T-helper 2 cell treated with Interferon-gamma antibody and Interleukin-4, amounts not matched to agents 100 ng/mL and 5 ng/mL, for 36 hours (primary cell): ENCODE results near the gene TMEM208. TPM values are rescaled to one million over a fixed set of nuclear protein-coding genes. Genes with fewer than 3 reads are reported as not detected.

Experiments used
- intact Hi-C: fragments of 100-400 bp; cut with micrococcal nuclease; formaldehyde crosslinking; loops from one replicate; pipeline ENCODE4 v1.15.1; 2023
- total RNA-seq: library from RNA; stranded (reverse); gene quantifications from 2 replicates; pipeline ENCODE4 v1.2.3, GENCODE V29; 2022

TMEM208 gene
- total RNA-seq, 1 donor from 2014 or later, result 46.2 TPM

DNA sequence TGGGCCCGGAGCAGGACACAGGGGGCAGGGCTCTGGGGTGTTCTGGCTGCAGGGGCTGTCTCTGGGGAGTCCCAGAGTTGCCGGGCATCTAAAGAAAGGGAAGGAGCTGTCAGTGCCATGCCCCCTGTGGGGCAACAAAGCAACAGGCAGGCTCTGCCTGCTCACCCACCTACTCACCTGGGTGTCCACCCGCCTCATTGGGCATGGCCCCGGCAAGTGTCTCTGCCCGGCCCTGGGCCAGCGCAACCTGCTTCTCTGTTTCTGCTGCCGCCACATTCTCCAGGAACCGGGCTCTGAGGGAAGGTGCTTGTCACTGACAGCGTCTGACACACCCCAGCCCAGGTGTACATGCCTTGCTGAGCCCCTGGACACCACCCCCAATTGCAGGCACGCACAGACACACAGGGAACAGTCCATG, 7.3 kb downstream of the TMEM208 start:
- intact Hi-C loops, result no loop called here

DNA sequence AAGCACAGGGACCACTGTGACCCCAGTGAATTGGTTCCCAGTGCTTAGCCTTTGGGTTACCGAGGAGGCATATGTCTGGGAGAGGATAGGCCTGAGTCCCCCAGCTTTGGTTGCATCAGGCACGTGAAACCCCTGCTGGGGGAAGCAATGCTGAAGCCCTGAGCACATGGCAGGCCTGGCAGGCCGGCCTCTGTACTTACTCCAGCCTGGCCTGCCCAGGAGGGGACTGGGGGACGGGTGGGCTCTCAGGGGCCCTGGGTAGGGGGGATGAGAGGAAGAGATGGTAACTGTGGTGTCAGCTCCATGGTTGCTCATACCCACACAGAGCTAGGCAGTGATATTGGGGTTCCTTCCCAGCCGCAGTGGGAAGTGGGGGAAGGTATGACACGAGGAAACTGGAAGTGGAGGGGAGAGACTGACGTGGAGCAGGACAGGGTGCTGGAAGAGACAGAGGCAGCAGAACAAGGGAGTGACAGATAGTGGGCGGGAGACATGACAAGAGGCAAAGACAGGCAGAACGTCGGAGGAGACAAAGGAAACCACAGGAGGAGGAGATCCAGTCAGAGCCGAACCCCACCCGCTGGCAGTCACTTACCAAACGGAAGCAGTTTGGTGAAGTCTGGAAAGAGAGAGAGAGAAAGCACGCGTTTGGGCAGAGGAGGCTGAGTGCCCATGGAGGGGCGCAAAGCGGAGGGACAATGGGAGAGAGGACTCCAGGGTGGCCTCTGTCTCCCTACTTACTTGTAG, 9.1 kb downstream of the TMEM208 start:
- intact Hi-C loops, result loop anchor here (1.0 kb wide), 2 partner anchors 9 to 11 kb away; partner anchors contain the start of genes FHOD1 and TMEM208

DNA sequence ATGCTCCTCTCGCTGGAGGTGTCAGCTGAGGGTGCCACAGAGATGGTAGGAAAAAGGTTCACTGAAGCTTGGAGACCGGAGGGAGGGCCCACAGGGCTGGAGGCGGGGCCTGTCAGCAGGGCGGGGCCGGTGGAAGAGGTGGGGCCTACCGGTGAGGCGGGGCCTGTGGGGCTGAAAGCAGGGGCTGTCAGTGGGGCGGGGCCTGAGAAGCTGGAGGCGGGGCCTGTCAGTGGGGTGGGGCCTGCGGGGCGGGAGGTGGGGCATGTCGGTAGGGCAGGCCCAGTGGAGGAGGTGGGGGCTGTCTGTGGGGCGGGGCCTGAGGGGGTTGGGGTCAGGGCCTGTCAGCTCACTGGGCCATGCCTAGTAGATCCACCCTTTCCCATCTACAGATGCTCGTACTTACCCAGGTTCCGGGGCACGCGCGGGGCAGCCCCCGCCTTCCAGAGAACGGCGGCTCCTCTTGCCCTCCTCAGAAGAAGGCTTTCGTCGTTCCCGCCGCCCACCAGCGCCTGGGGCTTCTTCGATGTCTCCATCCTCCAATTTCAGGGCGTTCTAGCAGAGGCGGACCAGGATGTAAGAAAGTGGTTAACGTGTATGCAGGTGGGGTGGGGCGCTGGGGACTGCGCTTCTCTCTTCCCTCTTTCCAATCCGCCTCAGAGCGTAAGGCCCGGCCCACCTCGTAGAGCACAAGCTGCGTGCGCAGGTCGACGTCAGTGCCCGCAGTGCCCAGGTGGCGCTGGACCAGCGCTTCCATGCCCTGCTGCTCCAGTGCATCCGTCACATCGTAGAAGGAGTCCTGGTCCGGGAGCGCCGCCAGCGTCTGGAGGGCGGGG, 9.8 kb downstream of the TMEM208 start:
- intact Hi-C loops, result loop anchor here (1.0 kb wide), 2 partner anchors 9 to 11 kb away; partner anchors contain the start of genes FHOD1 and TMEM208

DNA sequence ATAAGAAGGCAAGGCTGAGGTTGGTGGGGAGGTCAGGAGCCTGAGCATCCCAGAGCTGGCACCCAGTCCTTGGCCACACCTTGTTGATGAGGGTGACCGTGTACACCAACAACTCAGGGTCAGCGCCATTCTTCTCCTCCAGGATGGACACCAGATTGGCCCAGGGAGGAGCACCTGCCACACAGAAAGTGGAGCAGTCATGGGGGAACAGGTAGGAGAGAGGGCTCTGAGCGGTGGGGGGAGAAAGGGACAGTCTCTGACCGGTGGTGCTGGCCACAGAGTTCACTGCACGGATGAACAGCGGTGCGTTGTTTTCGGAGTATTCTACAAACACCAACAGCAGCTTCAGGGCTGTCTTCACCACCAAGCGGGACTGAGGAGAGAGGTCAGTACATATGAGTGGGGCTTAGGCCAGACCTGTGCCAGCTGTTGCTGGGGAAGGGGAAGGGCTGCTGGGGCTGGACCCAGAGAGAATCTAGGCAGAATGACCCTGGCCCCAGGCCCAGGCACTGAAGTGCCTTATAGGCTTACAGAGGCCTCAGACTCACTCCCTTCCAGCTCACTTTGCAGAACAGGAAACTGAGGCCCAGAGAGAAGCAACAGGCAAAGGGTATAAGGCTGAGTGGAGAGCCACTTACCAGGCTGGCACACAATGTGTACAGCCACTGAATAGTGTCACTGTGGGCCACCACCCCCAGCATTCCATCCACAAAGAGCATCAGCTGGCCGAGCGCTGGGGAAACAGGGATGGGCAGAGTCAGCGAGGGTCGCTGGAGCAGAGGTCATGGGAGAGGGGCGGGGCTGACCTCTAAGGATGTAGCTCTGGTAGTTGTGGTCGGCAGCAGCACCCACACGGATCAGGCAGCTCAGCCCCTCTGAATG, 10.7 kb downstream of the TMEM208 start:
- intact Hi-C loops, result no loop called here

DNA sequence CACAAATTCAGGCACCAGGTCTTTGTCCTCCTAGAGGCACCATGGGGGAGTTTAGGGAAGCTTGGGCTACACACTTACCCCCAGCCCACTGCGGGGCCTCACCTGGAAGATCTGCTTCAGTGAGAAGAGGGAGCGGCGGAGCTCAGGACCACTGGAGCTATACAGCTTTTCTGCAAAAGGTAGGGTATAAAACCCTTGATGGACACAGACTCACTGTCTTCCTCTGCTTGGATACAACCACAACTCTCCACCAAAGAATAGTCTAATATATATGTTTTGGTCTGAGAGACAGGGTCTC, 11.3 kb downstream of the TMEM208 start:
- intact Hi-C loops, result no loop called here

DNA sequence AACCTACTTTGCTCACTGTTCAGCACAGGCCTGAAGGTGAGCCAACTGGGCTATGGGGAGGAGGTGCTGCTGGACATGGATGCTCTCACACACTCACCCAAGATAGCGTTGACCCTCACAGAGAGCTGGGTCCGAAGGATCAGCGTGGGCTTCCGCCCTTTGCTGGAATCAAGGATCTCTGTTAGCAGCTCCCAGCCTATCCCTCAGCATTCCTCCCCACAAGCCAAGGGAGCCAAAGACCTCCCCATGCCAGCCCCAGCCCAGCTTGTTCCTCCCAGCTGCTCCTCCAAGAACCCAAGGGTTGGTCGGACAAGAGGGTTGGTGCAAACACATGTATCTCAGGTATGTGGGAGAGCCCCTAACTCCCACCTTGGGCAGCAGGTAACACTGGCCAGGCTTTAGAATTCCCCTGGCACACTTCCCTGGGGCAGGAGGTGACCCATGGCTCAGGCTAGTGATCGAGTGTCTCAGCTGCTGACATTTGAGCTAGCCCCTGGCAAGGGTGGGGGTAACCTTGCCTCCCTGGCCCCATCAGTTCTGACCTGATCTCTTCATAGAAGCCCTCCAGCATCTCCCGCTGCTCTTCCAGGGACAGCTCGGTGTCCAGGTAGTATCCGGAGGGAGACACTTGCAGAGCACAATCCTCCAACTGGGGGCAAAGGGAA, 12.0 kb downstream of the TMEM208 start:
- intact Hi-C loops, result no loop called here

DNA sequence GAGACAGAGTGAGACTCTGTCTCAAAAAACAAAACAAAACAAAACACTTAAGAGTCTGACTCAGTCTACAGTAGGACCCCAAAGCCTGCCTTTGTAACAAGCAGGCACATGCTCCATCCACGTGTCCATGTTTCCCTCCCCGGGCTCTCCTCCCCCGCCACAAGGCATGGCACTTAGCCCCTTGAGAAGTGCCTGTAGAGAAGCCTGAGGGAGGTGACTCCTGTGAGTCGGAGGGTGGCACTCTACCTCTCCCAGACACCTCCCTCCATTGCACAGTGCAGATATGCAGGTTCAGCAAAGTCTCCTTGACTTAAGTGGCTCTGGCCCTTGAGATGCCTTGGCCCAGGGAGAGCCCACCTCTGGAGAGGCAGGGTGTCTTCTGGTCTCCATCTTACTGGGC, 13.6 kb downstream of the TMEM208 start:
- intact Hi-C loops, result loop anchor here (10.0 kb wide), 1 partner anchor 424 kb away; the partner anchor contains the start of genes ACD, C16orf86, ENKD1 and PARD6A

DNA sequence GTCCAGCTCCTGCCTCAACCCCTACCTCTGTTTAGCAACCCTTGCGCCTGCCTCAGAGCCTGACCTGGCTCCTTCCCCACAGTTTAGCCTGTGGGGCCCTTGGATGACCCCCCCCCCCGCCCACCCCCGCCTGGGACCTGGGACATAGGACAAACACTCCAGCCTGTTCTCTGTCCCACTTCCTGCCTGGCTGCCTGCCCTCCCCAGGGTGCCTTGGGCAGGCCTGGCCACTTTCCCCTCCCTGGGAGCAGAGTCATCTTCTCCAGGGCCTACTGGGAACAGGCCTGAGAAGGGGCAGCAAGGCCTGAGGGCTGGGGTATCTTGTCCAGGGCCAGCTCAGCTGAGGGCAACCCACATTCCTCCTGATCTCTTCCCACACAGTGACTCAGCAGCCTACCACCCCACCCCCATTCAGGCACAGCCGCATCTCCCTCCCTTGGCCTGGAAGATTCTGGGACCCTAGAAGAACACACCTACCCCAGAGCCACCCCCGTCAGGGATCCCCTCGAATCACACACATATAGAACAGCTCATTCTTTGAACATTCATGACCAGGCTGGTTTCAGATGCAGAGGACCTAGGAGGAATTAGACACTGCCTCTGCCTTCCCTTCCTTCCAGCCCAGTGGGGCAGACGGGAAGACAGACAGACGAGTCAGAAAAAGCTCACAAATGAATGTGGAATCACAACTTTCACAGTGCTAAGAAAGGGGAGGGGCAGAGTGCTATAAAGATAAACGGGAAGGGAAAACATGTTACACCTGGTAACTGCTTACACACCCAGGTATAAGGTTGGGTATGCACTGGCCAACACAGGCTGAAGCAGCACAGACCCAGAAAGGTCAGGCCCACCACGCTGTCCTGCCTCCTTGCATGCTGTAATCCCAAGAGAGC, 14.3 kb downstream of the TMEM208 start:
- intact Hi-C loops, result loop anchor here (10.0 kb wide), 1 partner anchor 424 kb away; the partner anchor contains the start of genes ACD, C16orf86, ENKD1 and PARD6A

DNA sequence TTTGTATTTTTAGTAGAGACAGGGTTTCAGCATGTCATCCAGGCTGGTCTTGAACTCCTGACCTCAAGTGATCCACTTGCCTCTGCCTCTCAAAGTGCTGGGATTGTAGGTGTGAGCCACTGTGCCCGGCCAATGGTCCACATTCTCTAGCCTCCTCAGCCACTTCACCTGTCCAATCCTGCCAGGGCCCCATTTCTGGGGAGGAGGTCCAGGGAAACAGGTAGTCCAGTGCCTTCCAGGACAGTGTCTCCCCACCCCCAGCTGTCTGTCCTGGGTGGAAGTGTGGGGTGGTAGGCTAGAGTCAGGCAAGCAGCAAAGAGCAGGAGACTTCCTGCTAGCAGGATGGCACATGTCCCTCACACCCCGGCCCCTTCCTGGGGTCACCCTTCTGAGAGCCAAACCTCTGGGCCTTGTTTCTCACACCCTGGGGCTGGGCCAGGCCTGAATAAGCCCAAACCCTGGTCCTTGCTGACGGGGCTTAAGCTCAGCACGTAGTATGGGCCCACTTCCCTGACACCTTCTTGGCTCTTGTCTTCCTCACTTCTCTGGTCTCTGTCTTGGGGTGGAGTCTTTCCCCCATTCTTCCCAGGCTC, 15.3 kb downstream of the TMEM208 start:
- intact Hi-C loops, result loop anchor here (10.0 kb wide), 1 partner anchor 423 kb away; the partner anchor contains the start of genes ACD, C16orf86, ENKD1 and PARD6A

DNA sequence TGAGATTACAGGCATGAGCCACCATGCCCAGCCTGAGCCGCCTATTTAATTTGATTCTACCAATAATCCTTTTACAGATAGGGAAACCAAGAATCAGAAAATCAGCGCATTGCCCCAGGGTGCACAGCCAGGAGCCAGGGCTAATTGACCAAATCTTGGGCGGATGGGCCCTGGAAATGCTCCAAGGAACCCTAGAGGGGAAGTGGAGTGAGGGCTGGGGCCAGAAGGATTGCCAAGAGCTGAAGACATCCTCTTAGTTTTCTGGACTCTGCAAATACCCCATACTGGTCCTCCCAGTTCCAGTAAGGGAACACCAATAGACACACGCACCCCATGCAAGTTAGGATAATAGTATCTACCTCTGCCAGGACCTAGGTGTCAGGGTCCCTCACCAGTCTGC, 16.6 kb downstream of the TMEM208 start:
- intact Hi-C loops, result loop anchor here (10.0 kb wide), 1 partner anchor 421 kb away; the partner anchor contains the start of genes ACD, C16orf86, ENKD1 and PARD6A

DNA sequence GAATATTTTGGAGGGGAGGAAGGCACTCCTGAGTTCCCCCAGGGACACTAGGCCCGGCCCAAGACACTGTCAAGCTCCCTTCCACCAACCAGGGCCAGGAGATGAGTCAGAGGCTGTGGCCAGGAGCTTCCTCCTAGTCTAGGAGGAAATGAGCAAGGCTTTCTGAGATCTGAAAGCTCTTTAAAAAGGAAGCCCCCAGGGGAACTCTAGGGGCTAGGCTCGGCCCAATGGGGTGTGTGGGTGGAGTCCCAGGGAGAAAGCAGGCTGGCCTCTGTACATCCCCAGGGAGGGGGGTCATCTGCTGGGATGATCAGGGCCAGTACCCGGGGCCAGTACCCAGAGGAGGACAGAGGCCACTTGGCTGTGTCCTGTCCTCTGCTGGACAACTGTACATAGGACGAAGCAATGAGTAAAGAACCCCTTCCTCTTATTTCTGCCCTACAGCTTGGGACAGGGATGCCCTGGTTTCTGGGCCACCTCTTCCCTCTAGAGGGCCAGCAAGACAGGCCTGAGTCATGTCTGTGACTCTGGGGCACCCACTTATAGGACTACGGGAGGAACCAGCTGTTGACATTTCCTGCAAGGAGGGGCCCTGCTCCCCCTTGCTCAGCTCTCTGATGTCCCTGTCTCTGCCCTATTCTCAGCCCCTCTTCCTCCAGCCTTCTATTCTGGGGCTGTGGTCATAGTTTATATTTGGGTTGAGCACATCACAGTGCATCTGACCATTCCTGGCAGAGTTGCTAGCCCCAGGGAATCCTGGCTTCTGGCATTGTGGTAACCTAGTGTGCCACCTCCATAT, 17.7 kb downstream of the TMEM208 start:
- intact Hi-C loops, result loop anchor here (1.0 to 10.0 kb wide), 3 partner anchors 52 to 420 kb away; partner anchors contain the start of genes ACD, C16orf86, E2F4 and ENKD1

DNA sequence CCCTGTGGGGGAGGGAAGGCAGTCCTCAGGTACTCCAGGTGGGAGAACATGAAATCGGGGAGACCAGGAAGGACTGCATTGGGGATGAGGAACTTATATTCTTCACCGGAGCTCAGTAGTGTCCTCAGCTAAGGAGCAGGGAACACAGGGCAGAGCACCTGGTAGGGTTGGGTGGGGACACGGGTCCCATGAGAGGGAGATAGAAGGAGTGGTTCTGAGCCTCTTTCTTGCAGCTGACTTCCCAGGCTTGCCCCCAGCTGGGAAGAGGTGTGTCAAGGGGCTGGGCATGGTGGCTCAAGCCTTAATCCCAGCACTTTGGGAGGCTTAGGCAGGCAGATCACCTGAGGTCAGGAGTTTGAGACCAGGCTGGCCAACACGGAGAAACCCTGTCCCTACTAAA, 18.3 kb downstream of the TMEM208 start:
- intact Hi-C loops, result loop anchor here (5.0 to 10.0 kb wide), 2 partner anchors 88 to 420 kb away; partner anchors contain the start of genes ACD, C16orf86, ENKD1 and FBXL8

DNA sequence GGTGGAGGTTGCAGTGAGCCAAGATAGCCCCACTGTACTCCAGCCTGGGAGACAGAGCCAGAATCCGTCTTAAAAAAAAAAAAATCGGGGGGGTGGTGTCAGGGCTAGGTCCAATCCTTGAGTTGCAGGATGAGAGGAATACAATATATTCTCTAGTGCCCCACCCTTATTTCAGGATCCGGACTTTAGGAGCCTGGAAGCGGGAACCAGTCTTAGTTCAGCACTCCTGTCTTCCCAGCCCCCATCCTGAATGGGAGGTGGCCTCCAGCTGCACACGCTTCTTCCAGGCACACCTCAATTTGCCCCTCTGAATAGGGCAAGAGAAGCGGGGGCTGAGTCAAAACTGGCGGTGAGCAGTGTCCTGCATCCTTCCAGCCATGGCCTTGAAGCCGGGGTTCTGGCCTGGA, 18.7 kb downstream of the TMEM208 start:
- intact Hi-C loops, result loop anchor here (2.0 to 10.0 kb wide), 4 partner anchors 61 to 419 kb away; partner anchors contain the start of genes ACD, C16orf86, CBFB and ENKD1

DNA sequence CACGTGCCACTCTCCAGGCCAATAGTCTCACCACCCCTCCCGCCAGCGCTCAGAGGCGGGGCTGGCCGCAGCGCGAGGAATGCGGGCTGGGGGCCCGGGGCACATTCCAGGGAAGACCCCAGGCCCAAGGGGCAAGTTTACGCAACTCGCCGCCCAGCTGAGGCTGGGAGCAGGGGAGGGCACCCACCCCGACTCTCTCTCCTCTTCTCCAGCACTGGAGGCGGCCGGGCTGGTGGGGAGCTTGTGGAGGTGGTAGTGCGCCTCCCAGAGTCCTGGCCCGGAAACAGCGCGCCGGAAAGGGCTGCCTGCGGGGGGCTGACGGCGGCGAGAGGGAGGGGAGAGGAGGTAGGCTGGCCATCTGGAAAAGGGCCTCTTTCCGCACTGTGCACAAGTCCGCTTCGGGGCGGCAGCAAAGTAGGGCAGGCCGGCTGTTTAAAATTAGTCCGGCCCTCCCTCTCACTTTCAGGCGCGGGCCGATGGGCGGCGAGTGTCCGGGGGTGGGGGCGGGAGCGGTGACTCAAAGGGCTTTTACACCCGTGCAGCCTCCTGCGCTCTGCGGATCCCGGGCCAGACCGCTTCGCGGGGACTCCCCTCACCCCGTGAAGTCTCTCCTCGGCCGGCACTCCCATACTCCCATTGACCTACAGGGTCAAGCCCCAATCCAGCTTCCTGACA, 19.3 kb downstream of the TMEM208 start:
- intact Hi-C loops, result loop anchor here (2.0 to 10.0 kb wide), 4 partner anchors 61 to 419 kb away; partner anchors contain the start of genes ACD, C16orf86, CBFB and ENKD1

DNA sequence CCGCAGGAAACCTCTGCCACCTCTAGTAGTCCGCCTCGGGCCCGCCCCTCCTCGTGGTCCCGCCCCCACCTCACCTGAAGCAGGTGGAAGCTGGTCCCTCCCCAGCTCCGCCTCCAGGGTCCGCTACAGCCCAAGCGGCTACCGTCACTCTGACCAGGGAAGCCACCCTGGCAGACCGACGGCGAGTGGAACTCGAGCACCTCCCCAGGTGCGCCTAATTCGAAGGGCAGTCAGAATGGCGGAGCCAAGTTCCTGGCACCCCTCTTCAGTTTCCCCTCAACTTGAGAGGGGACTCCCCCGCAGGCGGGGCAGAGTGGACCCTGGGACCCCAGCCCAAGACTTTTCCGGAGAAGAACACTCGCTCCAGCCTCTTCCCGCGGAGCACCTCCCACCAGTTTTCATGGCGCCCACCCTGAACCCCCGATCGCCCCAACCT, 19.8 kb downstream of the TMEM208 start:
- intact Hi-C loops, result loop anchor here (1.0 to 10.0 kb wide), 7 partner anchors 10 to 418 kb away; partner anchors contain the start of genes ACD, C16orf86, CBFB and ENKD1

DNA sequence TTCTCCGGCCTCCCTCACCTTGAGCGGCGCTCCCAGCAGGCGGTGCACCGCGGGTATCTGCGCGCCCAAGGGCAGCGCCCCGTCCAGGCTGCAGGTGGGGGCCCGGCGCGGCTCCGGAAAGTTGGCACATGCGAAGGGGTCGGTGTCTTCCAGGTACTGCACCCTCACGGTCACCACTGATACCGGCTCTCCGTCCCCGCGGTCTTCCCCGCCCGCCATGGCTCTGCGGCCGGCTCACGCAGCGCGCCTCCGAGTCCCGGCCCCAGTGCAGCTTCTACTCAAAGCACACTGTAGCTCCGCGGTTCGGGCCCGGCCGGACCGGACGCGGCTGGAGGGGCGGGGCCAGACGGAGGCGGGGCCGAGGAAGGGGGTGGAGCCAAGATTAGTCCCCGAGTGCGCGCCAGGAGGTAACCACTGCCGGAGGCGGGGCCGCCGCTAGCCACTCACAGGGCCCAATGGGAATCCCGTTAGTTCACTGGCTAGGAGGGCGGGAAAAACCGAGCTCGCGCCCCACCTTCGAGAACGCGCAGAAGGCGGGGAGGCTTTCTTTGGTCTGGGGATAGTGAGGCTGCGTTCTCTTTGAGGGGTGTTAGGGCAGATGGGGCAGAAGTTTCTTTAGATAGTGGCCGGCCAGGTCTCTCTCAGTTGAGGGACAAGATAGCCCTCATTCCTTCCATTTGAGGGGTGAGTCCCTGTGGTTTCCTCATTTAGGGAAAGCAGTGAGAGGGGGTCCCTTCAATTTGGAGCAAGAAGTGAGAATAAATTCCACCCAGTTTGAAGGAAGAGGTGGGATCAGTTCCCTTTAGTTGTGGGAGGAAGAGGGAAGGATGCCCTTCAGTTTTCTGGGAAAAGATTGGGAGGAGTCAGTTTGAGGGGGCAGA, 20.5 kb downstream of the TMEM208 start, which contains the start of gene FHOD1:
TSS of gene FHOD1 (minus strand) at position 290 of the 881 bp plus-strand sequence. CDS start at position 219, 71 bp downstream.
- intact Hi-C loops, result loop anchor here (1.0 to 10.0 kb wide), 7 partner anchors 11 to 417 kb away; partner anchors contain the start of genes ACD, C16orf86, CBFB and ENKD1
